SK-N-SH treated with all-trans-retinoic acid at 6 μM for 48 hours (cell line): Measurements from ENCODE around the gene ARHGAP26.

Experiments
- ATAC-seq: fragments of 200-7000 bp; cut with Tn5 transposase; 3 replicates; pipeline ENCODE4 v1.9.1; 2020; ENCODE audit warnings: mild to moderate bottlenecking, moderate library complexity
- ARNTL ChIP-seq: fragments of 450-650 bp; formaldehyde crosslinking; IDR thresholded peaks from 2 replicates; pipeline ENCODE4 v1.5.0; 2020; ENCODE audit warnings: low read depth, mild to moderate bottlenecking, moderate library complexity, borderline replicate concordance
- CREB5 ChIP-seq: fragments of 250-450 bp; sonication (Bioruptor Pico); IDR thresholded peaks from 2 replicates; pipeline ENCODE4 v1.5.1; 2020; ENCODE audit warnings: low read depth, mild to moderate bottlenecking, moderate library complexity
- CSDC2 ChIP-seq: fragments of 250-450 bp; sonication (Bioruptor Pico); IDR thresholded peaks from 2 replicates; pipeline ENCODE4 v1.5.0; 2020; ENCODE audit warnings: mild to moderate bottlenecking, moderate library complexity
- CSRNP3 ChIP-seq: fragments of 250-450 bp; sonication (Bioruptor Pico); IDR thresholded peaks from 2 replicates; pipeline ENCODE4 v1.5.1; 2021; ENCODE audit warnings: mild to moderate bottlenecking, moderate library complexity
- ESRRG ChIP-seq: fragments of 250-450 bp; sonication (Bioruptor Pico); IDR thresholded peaks from 2 replicates; pipeline ENCODE4 v1.6.1; 2021; ENCODE audit warnings: mild to moderate bottlenecking
- GLIS3 ChIP-seq: fragments of 250-450 bp; sonication (Bioruptor Pico); IDR thresholded peaks from 2 replicates; pipeline ENCODE4 v1.5.0; 2020; ENCODE audit warnings: mild to moderate bottlenecking, moderate library complexity
- ISL1 ChIP-seq: fragments of 250-450 bp; sonication (Bioruptor Pico); IDR thresholded peaks from 2 replicates; pipeline ENCODE4 v2.1.2; 2022; ENCODE audit warnings: mild to moderate bottlenecking, moderate library complexity
- OSR1 ChIP-seq: fragments of 250-450 bp; sonication (Bioruptor Pico); IDR thresholded peaks from 2 replicates; pipeline ENCODE4 v1.8.0; 2022; ENCODE audit warnings: moderate library complexity, mild to moderate bottlenecking, inconsistent platforms
- PATZ1 ChIP-seq: fragments of 250-450 bp; sonication (Bioruptor Pico); IDR thresholded peaks from 2 replicates; pipeline ENCODE4 v1.8.0; 2020; ENCODE audit warnings: mild to moderate bottlenecking, moderate library complexity, borderline replicate concordance
- POU6F1 ChIP-seq: fragments of 250-450 bp; sonication (Bioruptor Pico); IDR thresholded peaks from 2 replicates; pipeline ENCODE4 v1.8.0; 2021; ENCODE audit warnings: low read depth, mild to moderate bottlenecking, moderate library complexity, borderline replicate concordance
- RARB ChIP-seq: fragments of 250-450 bp; sonication (Bioruptor Pico); IDR thresholded peaks from 2 replicates; pipeline ENCODE4 v1.8.0; 2021; ENCODE audit warnings: mild to moderate bottlenecking, moderate library complexity
- SNAI2 ChIP-seq: fragments of 250-450 bp; sonication (Bioruptor Pico); IDR thresholded peaks from 2 replicates; pipeline ENCODE4 v1.5.0; 2020; ENCODE audit warnings: mild to moderate bottlenecking, moderate library complexity
- TCF4 ChIP-seq: fragments of 250-450 bp; sonication (Bioruptor Pico); IDR thresholded peaks from 2 replicates; pipeline ENCODE4 v1.8.0; 2021; ENCODE audit warnings: mild to moderate bottlenecking, moderate library complexity, borderline replicate concordance
- TOX ChIP-seq: fragments of 250-450 bp; sonication (Bioruptor Pico); IDR thresholded peaks from 2 replicates; pipeline ENCODE4 v1.8.0; 2021; ENCODE audit warnings: mild to moderate bottlenecking, moderate library complexity, borderline replicate concordance
- ZC3H10 ChIP-seq: fragments of 250-450 bp; sonication (Bioruptor Pico); IDR thresholded peaks from 2 replicates; pipeline ENCODE4 v1.5.1; 2021; ENCODE audit warnings: mild to moderate bottlenecking, moderate library complexity
- ZFP3 ChIP-seq: fragments of 250-450 bp; sonication (Bioruptor Pico); IDR thresholded peaks from 2 replicates; pipeline ENCODE4 v1.5.0; 2020; ENCODE audit warnings: mild to moderate bottlenecking, moderate library complexity
- ZFP30 ChIP-seq: fragments of 450-650 bp; formaldehyde crosslinking; IDR thresholded peaks from 2 replicates; pipeline ENCODE4 v1.5.0; 2022; ENCODE audit warnings: mild to moderate bottlenecking, moderate library complexity
- ZNF565 ChIP-seq: fragments of 450-650 bp; formaldehyde crosslinking; conservative IDR thresholded peaks from 2 replicates; pipeline ENCODE4 v1.5.0; 2020; ENCODE audit warnings: low read depth, mild to moderate bottlenecking, moderate library complexity
- ZNF70 ChIP-seq: fragments of 450-650 bp; formaldehyde crosslinking; IDR thresholded peaks from 2 replicates; pipeline ENCODE4 v1.5.0; 2020; ENCODE audit warnings: mild to moderate bottlenecking, moderate library complexity
- ZNF8 ChIP-seq: fragments of 450-650 bp; formaldehyde crosslinking; IDR thresholded peaks from 2 replicates; pipeline ENCODE4 v1.5.0; 2020; ENCODE audit warnings: mild to moderate bottlenecking, moderate library complexity

Gene ARHGAP26

GRCh38 chr5:142957528-142957927, 187.4 kb downstream of the ARHGAP26 start:
- no peak for ATAC-seq
- TF ChIP-seq TOX (CRISPR knock-in tag) (no peak), CREB5 (no peak), ZNF565 (CRISPR knock-in tag) (no peak), RARB (CRISPR knock-in tag) (no peak), ZNF8 (CRISPR knock-in tag) (no peak), ARNTL (CRISPR knock-in tag) (no peak)

GRCh38 chr5:142958944-142959682, 188.9 kb downstream of the ARHGAP26 start:
- ATAC-seq, result peak; percentile 4; the same call in 1 of the 3 replicates
- TF ChIP-seq ARNTL (CRISPR knock-in tag), result no peak
- no peak for TF ChIP-seq ZNF565 (CRISPR knock-in tag)
- TF ChIP-seq ESRRG, result no peak
- no peak for TF ChIP-seq OSR1 (CRISPR knock-in tag)
- no peak for TF ChIP-seq CREB5
- no peak for TF ChIP-seq GLIS3
- no peak for TF ChIP-seq ZFP3
- TF ChIP-seq, all 23 proteins: peak for 0

- peak; percentile 83 for TF ChIP-seq ISL1 (CRISPR knock-in tag)
- TF ChIP-seq ZNF70 (CRISPR knock-in tag), result no peak
- peak; percentile 90 for TF ChIP-seq ZFP3
- peak; percentile 87 for ATAC-seq
These were observed 189.8 kb downstream of the ARHGAP26 start for GRCh38 chr5:142959683-142960657.

GRCh38 chr5:142961440-142962173, 191.4 kb downstream of the ARHGAP26 start:
- TF ChIP-seq ZFP30 (CRISPR knock-in tag) (no peak), CSRNP3 (no peak), SNAI2 (no peak), ARNTL (CRISPR knock-in tag) (no peak), TOX (CRISPR knock-in tag) (no peak), PATZ1 (no peak), ZNF565 (CRISPR knock-in tag) (no peak), OSR1 (CRISPR knock-in tag) (no peak), ZNF70 (CRISPR knock-in tag) (no peak), RARB (CRISPR knock-in tag) (no peak), TCF4 (CRISPR knock-in tag) (no peak), ISL1 (CRISPR knock-in tag) (no peak), ESRRG (no peak), ZC3H10 (CRISPR knock-in tag) (no peak), GLIS3 (no peak), CSDC2 (CRISPR knock-in tag) (no peak), POU6F1 (CRISPR knock-in tag) (no peak), CREB5 (no peak)
- no peak for ATAC-seq
